Measurements from ENCODE around the gene EN2. TPM values are rescaled to one million over a fixed set of nuclear protein-coding genes. Genes with fewer than 3 reads are reported as not detected.

The EN2 gene
- total and polyA plus RNA-seq, 10 of the 15 experiments (the other 5 are each of a cell fraction or from before 2014, with no cell fraction given), result not detected

DNA sequence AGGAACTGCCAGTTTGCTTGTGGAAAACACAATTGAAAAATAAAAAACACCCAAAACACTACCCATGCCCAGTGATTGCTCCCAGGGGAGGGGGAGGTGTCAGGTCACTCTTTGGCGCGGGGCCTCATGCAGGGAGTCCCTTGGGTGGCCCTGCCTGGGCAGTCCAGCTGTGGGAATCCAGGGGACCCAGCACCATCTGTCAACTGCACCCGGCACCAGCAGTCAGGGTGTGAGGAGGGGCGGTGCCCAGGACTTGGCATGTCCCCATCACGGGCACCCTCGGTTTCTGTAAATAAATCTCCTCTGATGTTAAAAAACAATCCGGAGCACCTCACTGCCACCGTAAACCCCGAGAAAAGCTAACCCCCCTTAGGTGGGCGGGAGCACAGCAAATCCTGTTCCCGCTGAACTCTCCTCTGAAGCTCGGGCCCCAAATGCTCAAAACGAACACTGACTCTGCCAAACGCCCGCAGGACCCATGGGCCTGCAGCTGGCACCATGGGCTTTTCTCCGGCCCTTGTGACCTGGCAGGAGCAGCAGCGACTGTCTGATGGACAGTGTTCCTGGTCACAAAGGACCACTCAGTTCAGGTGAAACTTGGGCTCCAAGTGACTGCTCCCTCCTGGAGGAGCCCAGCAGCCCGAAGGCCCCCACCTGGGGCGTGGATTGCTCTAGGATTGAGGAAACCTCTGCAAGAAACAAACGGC is 18.5 kb upstream of the EN2 start:
- DNase-seq (ENCODE audit: low read depth, low spot score), result no peak
- Histone ChIP-seq H3K9me3 (replicated peaks; ENCODE audit: control insufficient read depth, insufficient read depth, low read length) (no peaks in the 10 kb centered on the region), H3K27ac (ENCODE audit: control insufficient read depth, insufficient read depth) (no peak overlapping the region), H4K20me1 (ENCODE audit: control insufficient read depth, insufficient read depth) (no peaks in the 10 kb centered on the region), H3K4me2 (ENCODE audit: control insufficient read depth, insufficient read depth) (no peak overlapping the region), H2AFZ (ENCODE audit: control insufficient read depth, low read depth, low read length) (no peak overlapping the region), H3K4me1 (ENCODE audit: control insufficient read depth, insufficient read depth, low read length) (no peaks in the 10 kb centered on the region), H3K27me3 (replicated peaks in 1 of 2; ENCODE audit: control insufficient read depth in 2 of 2, insufficient read depth in 2 of 2, low read length in 1 of 2) (no peaks in the 10 kb centered on the region; a peak in 3 of 4 replicates), H3K9ac (ENCODE audit: control insufficient read depth, insufficient read depth, low read length) (no peak overlapping the region), H3K79me2 (ENCODE audit: control insufficient read depth, insufficient read depth, low read length) (no peaks in the 10 kb centered on the region), H3K4me3 (no peak overlapping the region), H3K36me3 (ENCODE audit: control insufficient read depth in 2 of 2, insufficient read depth in 2 of 2, low read length in 1 of 2) (no peaks in the 10 kb centered on the region)
- in situ Hi-C loops (cut with MboI) (no loop called here), intact Hi-C loops (cut with micrococcal nuclease; ENCODE audit: unreplicated experiment) (no loop called here)
- TF ChIP-seq KLF5 (IDR thresholded peaks at IDR 0.05; ENCODE audit: partially characterized antibody) (no peak), RUNX3 (IDR thresholded peaks at IDR 0.05; ENCODE audit: low read length) (no peak), ESRRA (IDR thresholded peaks at IDR 0.05; ENCODE audit: low read length) (no peak), HCFC1 (IDR thresholded peaks at IDR 0.05; ENCODE audit: low read length) (no peak), FOXK2 (IDR thresholded peaks at IDR 0.05) (no peak), ASH2L (IDR thresholded peaks at IDR 0.05; ENCODE audit: borderline replicate concordance, low read depth) (no peak), SMC3 (IDR thresholded peaks at IDR 0.05; ENCODE audit: borderline replicate concordance, low read length) (no peak), NFYB (IDR thresholded peaks at IDR 0.05; ENCODE audit: insufficient read depth, low read depth, low read length) (no peak), LARP7 (IDR thresholded peaks at IDR 0.05) (no peak), CBFB (IDR thresholded peaks at IDR 0.05; ENCODE audit: low read depth) (no peak), MEF2B (IDR thresholded peaks at IDR 0.05; ENCODE audit: partially characterized antibody, poor library complexity, severe bottlenecking) (no peak), RCOR1 (conservative IDR thresholded peaks at IDR 0.05; ENCODE audit: low read depth, low read length) (no peak), CHD4 (IDR thresholded peaks at IDR 0.05) (no peak), ETV6 (conservative IDR thresholded peaks at IDR 0.05 in 1 of 2, IDR thresholded peaks at IDR 0.05 in 1 of 2; ENCODE audit: borderline replicate concordance in 1 of 2, low read depth in 1 of 2) (no peak), TBL1XR1 (IDR thresholded peaks at IDR 0.05; ENCODE audit: low read depth, low read length) (no peak), MTA3 (IDR thresholded peaks at IDR 0.05; ENCODE audit: borderline replicate concordance, low read length) (no peak)
- POLR2A ChIA-PET, result no interaction called here
- RAD21 ChIA-PET (ENCODE audit: unreplicated experiment), result no interaction called here
- SMC1A ChIA-PET (ENCODE audit: uncharacterized antibody, unreplicated experiment), result no interaction called here
- CTCF ChIA-PET, result no interaction called here
- no peak for ATAC-seq
- no TSS peak for BruUV-seq (replicated peaks)
- no peak for FAIRE-seq
- 36% methylated on average over 20 of the region's 20 CpGs for WGBS (ENCODE audit: insufficient coverage, insufficient replicate concordance, low lambda C conversion rate, missing lambda C conversion rate)
